K562 (cell line): Measurements from ENCODE around the gene CELF4. TPM values are rescaled to one million over a fixed set of nuclear protein-coding genes. Genes with fewer than 3 reads are reported as not detected.

Source experiments
- ATAC-seq: fragments of 200-7000 bp; cut with Tn5 transposase; 3 replicates; pipeline ENCODE4 v1.9.1; 2020; ENCODE audit warnings: moderate library complexity
- BruUV-seq: library from RNA; stranded (reverse); fragments of 400-500 nt; replicated peaks from 2 replicates; lab custom pipeline; 2021; lab: Mats Ljungman, UMichigan
- CTCF ChIA-PET: fragments of 300-600 bp; formaldehyde crosslinking; extraction: SDS; loops from one replicate; lab custom pipeline; 2021; ENCODE audit warnings: low intra/inter-chr PET ratio; lab: Yijun Ruan, JAX
- POLR2A ChIA-PET: fragments of 300-600, 350-650 bp; sonication (Branson Sonifier 250); formaldehyde crosslinking; extraction: SDS; loops from one replicate; lab custom pipeline; 2021; ENCODE audit warnings: antibody characterized with exemption, inconsistent platforms; lab: Yijun Ruan, JAX
- DNase-seq, 4 experiments: peaks; one replicate each; pipeline versions ENCODE4 v3.0.0 to v3.0.0-alpha.2; 2011 to 2018; ENCODE audit warnings: low spot score in 3 of 4, mixed read lengths in 3 of 4; ENCODE audit errors: extremely low read depth in 1 of 4
- FAIRE-seq: peaks from 2 replicates; lab custom pipeline; 2011; peaks lifted over from hg19 to GRCh38; lab: Jason Lieb, UNC
- H2AFZ ChIP-seq: 2 replicates; pipeline ENCODE4 v1.6.0; 2011; ENCODE audit warnings: low read depth, low read length, control low read depth, inconsistent platforms
- H3K27ac ChIP-seq: fragments of 200-600 bp; 3 replicates; pipeline ENCODE4 v1.8.0; 2011; ENCODE audit warnings: low read depth, mild to moderate bottlenecking, control low read depth, inconsistent platforms, low read length, moderate library complexity, mixed read lengths; ENCODE audit errors: extremely low read depth
- H3K27me3 ChIP-seq, 2 experiments: fragments of 300-600 bp in 1 of 2; 2 replicates in 1 of 2; 3 replicates in 1 of 2; pipeline versions ENCODE4 v1.6.0 to v1.8.0; 2011; ENCODE audit warnings: inconsistent platforms in 2 of 2, low read length in 2 of 2, mild to moderate bottlenecking in 1 of 2, mixed read lengths in 1 of 2, moderate library complexity in 1 of 2; ENCODE audit not compliant: control insufficient read depth in 2 of 2, insufficient read depth in 2 of 2
- H3K36me3 ChIP-seq: fragments of 300-600 bp; 3 replicates; pipeline ENCODE4 v1.8.0; 2011; ENCODE audit warnings: mild to moderate bottlenecking, low read length, inconsistent platforms; ENCODE audit not compliant: control insufficient read depth, insufficient read depth
- H3K4me1 ChIP-seq, 2 experiments: fragments of 200-600 bp in 1 of 2; replicated peaks in 1 of 2; 2 replicates in 1 of 2; 3 replicates in 1 of 2; pipeline versions ENCODE4 v1.5.1 to v1.8.0; 2011; ENCODE audit warnings: inconsistent platforms in 2 of 2, low read length in 2 of 2, mild to moderate bottlenecking in 1 of 2, mixed read lengths in 1 of 2, moderate library complexity in 1 of 2; ENCODE audit not compliant: control insufficient read depth in 2 of 2, insufficient read depth in 2 of 2
- H3K4me2 ChIP-seq: 2 replicates; pipeline ENCODE4 v1.6.1; 2011; ENCODE audit warnings: low read length, control low read depth, inconsistent platforms, mixed read lengths; ENCODE audit not compliant: insufficient read depth
- H3K4me3 ChIP-seq: fragments of 200-600 bp; sonication (generic), shearing (Covaris generic); 2 replicates; pipeline ENCODE4 v1.5.1; 2016; ENCODE audit warnings: control low read depth, inconsistent platforms
- H3K79me2 ChIP-seq: fragments of 200-600 bp; 3 replicates; pipeline ENCODE4 v1.8.0; 2011; ENCODE audit warnings: low read length, inconsistent platforms; ENCODE audit not compliant: control insufficient read depth, insufficient read depth
- H3K9ac ChIP-seq, 2 experiments: 2 replicates each; pipeline versions ENCODE4 v1.6.0 to v1.6.1; 2011; ENCODE audit warnings: low read depth in 2 of 2, low read length in 2 of 2, control low read depth in 1 of 2, inconsistent platforms in 1 of 2, mild to moderate bottlenecking in 1 of 2, mixed read lengths in 1 of 2; ENCODE audit not compliant: insufficient read depth in 1 of 2
- H3K9me1 ChIP-seq: one replicate; pipeline ENCODE4 v1.6.0; 2011; ENCODE audit warnings: inconsistent platforms, mild to moderate bottlenecking, low read length, moderate library complexity; ENCODE audit not compliant: control insufficient read depth, insufficient read depth
- H3K9me3 ChIP-seq: replicated peaks from 2 replicates; pipeline ENCODE4 v1.5.1; 2011; ENCODE audit warnings: low read depth, low read length, inconsistent platforms; ENCODE audit not compliant: control insufficient read depth, insufficient read depth
- H4K20me1 ChIP-seq: replicated peaks from 2 replicates; pipeline ENCODE4 v1.6.1; 2011; ENCODE audit warnings: low read length, inconsistent platforms, mixed read lengths; ENCODE audit not compliant: control insufficient read depth, insufficient read depth
- CTCF ChIP-seq, 3 experiments: IDR thresholded peaks in 2 of 3; conservative IDR thresholded peaks in 1 of 3; 2 replicates each; pipeline ENCODE4 v1.5.1; 2011 to 2012; ENCODE audit warnings: low read length in 3 of 3, mild to moderate bottlenecking in 3 of 3, control low read depth in 2 of 3, improper control_type of control experiment in 1 of 3, inconsistent platforms in 1 of 3, low read depth in 1 of 3, mixed read lengths in 1 of 3, moderate library complexity in 1 of 3; ENCODE audit not compliant: insufficient read depth in 2 of 3
- TCFL5 ChIP-seq: fragments of 250-450 bp; sonication (Bioruptor Pico); conservative IDR thresholded peaks from 2 replicates; pipeline ENCODE4 v1.6.1; 2021; ENCODE audit warnings: mild to moderate bottlenecking, moderate library complexity, matching md5 sums
- VEZF1 ChIP-seq: fragments of 200-800 bp; sonication (Bioruptor generic); IDR thresholded peaks from 2 replicates; pipeline ENCODE4 v1.6.1; 2017; ENCODE audit warnings: missing genetic modification characterization, missing compliant biosample characterization
- WGBS: fragments of 100-300 bp; shearing (Covaris generic); methylation state at CpG from one replicate; pipeline ENCODE4 v1.1.6; 2016; ENCODE audit warnings: low coverage, mixed read lengths; ENCODE audit not compliant: insufficient coverage; ENCODE audit errors: missing lambda C conversion rate; 5-methylcytosine and 5-hydroxymethylcytosine counted together
- in situ Hi-C: fragments of 300-500 bp; cut with MboI; formaldehyde crosslinking; loops from 4 replicates; pipeline ENCODE4 v1.15.0; 2018; ENCODE audit warnings: inconsistent platforms, mixed read lengths
- intact Hi-C: fragments of 100-400 bp; cut with micrococcal nuclease; formaldehyde crosslinking; loops from 2 replicates; pipeline ENCODE4 v1.14.2; 2022
- polyA plus RNA-seq, 8 experiments: library from polyadenylated mRNA; depleted of rRNA in 4 of 8; stranded (reverse) in 5 of 8; unstranded in 3 of 8; fragments of >200 nt; fragmentation: Nextera tagmentation in 2 of 8; fragmentation: Illumina TruSeq in 1 of 8; extraction: Ambion mirVana in 2 of 8; extraction: Trizol in 1 of 8; gene quantifications; 2 replicates each; pipeline versions ENCODE4 v1.2.1 to v1.2.3, GENCODE V29; 2011 to 2014; ENCODE audit warnings: inconsistent platforms in 1 of 8, missing spikeins in 1 of 8
- total RNA-seq, 7 experiments: library from RNA; depleted of rRNA in 6 of 7; stranded (reverse); fragments of >200 nt in 6 of 7; fragmentation: Illumina TruSeq in 2 of 7; extraction: Trizol in 2 of 7; gene quantifications; 2 replicates each; pipeline versions ENCODE4 v1.2.1 to v1.2.3, GENCODE V29; 2011 to 2021; ENCODE audit warnings: low replicate concordance in 1 of 7

The CELF4 gene
- total and polyA plus RNA-seq, 9 of the 15 experiments (the other 6 are each of a cell fraction or from before 2014, with no cell fraction given), result 0.04 to 0.24 (median 0.07) TPM; not detected in 3

GRCh38 chr18:37314534-37314933 lies 251.1 kb downstream of the CELF4 start:
- TF ChIP-seq VEZF1 (CRISPR knock-in tag) (no peak), TCFL5 (no peak), CTCF (IDR thresholded peaks at IDR 0.05 in 2 of 3, conservative IDR thresholded peaks at IDR 0.05 in 1 of 3; ENCODE audit: insufficient read depth in 2 of 3, low read depth in 1 of 3, low read length in 3 of 3) (peak in 1 of 3 experiments; percentile 21; a peak in 2 of 6 replicates)
- POLR2A ChIA-PET, result no interaction called here
- no peaks in the 10 kb centered on the region for H3K79me2 ChIP-seq
- WGBS, result 0% methylated on average over 5 of the region's 5 CpGs
- FAIRE-seq (no peak), ATAC-seq (peak; percentile 16; the same call in 2 of the 3 replicates), DNase-seq (no peak)
- H4K20me1 ChIP-seq, result 0 out of 2 replicates have a peak, but pooled peaks cover 9% of the 10 kb centered on the region
- no peak overlapping the region for H3K9ac ChIP-seq
- BruUV-seq, result no TSS peak
- peaks cover 0 to 35% of the 10 kb centered on the region in 2 experiments; a peak in 3 of 5 replicates for H3K27me3 ChIP-seq
- H3K36me3 ChIP-seq, result no peaks in the 10 kb centered on the region
- no peak overlapping the region for H3K27ac ChIP-seq
- CTCF ChIA-PET, result interaction anchor here (0.6 kb wide), 1 partner anchor 37 kb away, joined by 5 read pairs; no protein-coding TSS in a partner anchor
- no peaks in the 10 kb centered on the region for H3K9me1 ChIP-seq
- no peak overlapping the region for H3K4me2 ChIP-seq
- in situ Hi-C loops (no loop called here), intact Hi-C loops (no loop called here)
- no peak overlapping the region for H2AFZ ChIP-seq
- peaks cover 0 to under 1% of the 10 kb centered on the region in 2 experiments; a peak in 1 of 5 replicates for H3K4me1 ChIP-seq
- H3K9me3 ChIP-seq, result no peaks in the 10 kb centered on the region
- H3K4me3 ChIP-seq, result no peak overlapping the region
